Loucy (cell line): ENCODE measurements around the gene RAB30.

Source experiments
- EZH2phosphoT487 ChIP-seq: fragments of 200-600 bp; IDR thresholded peaks from 2 replicates; pipeline ENCODE4 v1.6.1; 2018; ENCODE audit warnings: antibody characterized with exemption, mild to moderate bottlenecking, moderate library complexity, borderline replicate concordance
- TF ChIP-seq, protein P1 (sequence below): fragments of 200-600 bp; sonication (generic); conservative IDR thresholded peaks from 2 replicates; pipeline ENCODE4 v1.5.1; 2014; ENCODE audit warnings: mild to moderate bottlenecking, antibody characterized with exemption, low read length

DNA sequence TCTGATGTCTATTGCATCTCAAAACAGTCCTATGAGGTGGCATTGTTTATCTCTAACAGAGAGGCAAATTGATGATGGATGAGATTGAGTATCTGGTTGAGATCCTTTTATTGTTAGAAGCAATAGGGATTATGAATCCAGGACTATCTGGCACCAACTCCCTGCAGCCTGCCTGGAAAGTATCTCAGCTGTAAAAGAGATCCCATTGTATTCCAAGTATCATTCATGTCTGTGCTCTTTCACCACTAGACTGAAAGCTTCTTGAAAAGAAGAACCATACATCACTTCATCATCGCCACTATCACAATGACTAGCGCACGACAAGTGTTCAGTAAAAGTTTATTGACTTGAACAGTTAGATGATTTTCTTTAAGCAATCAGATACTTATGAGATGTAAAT is 43.3 kb upstream of the RAB30 start:
- TF ChIP-seq, protein P1, sequence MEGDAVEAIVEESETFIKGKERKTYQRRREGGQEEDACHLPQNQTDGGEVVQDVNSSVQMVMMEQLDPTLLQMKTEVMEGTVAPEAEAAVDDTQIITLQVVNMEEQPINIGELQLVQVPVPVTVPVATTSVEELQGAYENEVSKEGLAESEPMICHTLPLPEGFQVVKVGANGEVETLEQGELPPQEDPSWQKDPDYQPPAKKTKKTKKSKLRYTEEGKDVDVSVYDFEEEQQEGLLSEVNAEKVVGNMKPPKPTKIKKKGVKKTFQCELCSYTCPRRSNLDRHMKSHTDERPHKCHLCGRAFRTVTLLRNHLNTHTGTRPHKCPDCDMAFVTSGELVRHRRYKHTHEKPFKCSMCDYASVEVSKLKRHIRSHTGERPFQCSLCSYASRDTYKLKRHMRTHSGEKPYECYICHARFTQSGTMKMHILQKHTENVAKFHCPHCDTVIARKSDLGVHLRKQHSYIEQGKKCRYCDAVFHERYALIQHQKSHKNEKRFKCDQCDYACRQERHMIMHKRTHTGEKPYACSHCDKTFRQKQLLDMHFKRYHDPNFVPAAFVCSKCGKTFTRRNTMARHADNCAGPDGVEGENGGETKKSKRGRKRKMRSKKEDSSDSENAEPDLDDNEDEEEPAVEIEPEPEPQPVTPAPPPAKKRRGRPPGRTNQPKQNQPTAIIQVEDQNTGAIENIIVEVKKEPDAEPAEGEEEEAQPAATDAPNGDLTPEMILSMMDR, result no peak
- TF ChIP-seq EZH2phosphoT487, result no peak
